ENCODE results near the gene KIF13A. TPM values are rescaled to one million over a fixed set of nuclear protein-coding genes. Genes with fewer than 3 reads are reported as not detected.

The KIF13A gene
- total RNA-seq, 4 donors from 2014 or later, result 38.6 to 64.3 (median 43.9) TPM

- TF ChIP-seq CTCF (IDR thresholded peaks at IDR 0.05), result no peak
- no peak for ATAC-seq (ENCODE audit: low FRiP score)
- no peak for DNase-seq (ENCODE audit: low spot score)
Measured at GRCh38 chr6:17839513-17840223, 147.8 kb downstream of the KIF13A start.

GRCh38 chr6:17836293-17836692 lies 151.1 kb downstream of the KIF13A start:
- TF ChIP-seq CTCF (IDR thresholded peaks at IDR 0.05), result no peak
- ATAC-seq (ENCODE audit: low FRiP score) (no peak), DNase-seq (ENCODE audit: low spot score) (no peak)

- TF ChIP-seq CTCF (IDR thresholded peaks at IDR 0.05), result no peak
- no peak for ATAC-seq (ENCODE audit: low FRiP score)
- DNase-seq (ENCODE audit: low spot score), result no peak
Measured at GRCh38 chr6:17835784-17836183, 151.7 kb downstream of the KIF13A start.

GRCh38 chr6:17831135-17831534 lies 156.3 kb downstream of the KIF13A start:
- no peak for TF ChIP-seq CTCF (IDR thresholded peaks at IDR 0.05)
- ATAC-seq (ENCODE audit: low FRiP score), result no peak
- DNase-seq (ENCODE audit: low spot score), result no peak

GRCh38 chr6:17829905-17830304 lies 157.5 kb downstream of the KIF13A start:
- no peak for TF ChIP-seq CTCF (IDR thresholded peaks at IDR 0.05)
- DNase-seq (ENCODE audit: low spot score) (no peak), ATAC-seq (ENCODE audit: low FRiP score) (no peak)

GRCh38 chr6:17828149-17828548 lies 159.3 kb downstream of the KIF13A start:
- no peak for ATAC-seq (ENCODE audit: low FRiP score)
- TF ChIP-seq CTCF (IDR thresholded peaks at IDR 0.05), result no peak
- no peak for DNase-seq (ENCODE audit: low spot score)

- DNase-seq (ENCODE audit: low spot score), result no peak
- no peak for ATAC-seq (ENCODE audit: low FRiP score)
- TF ChIP-seq CTCF (IDR thresholded peaks at IDR 0.05), result no peak
Measured at GRCh38 chr6:17826301-17826700, 161.1 kb downstream of the KIF13A start.
